H1 (cell line): ENCODE measurements around the gene ANO9. TPM values are rescaled to one million over a fixed set of nuclear protein-coding genes. Genes with fewer than 3 reads are reported as not detected.

Experiments
- CTCF ChIA-PET: fragments of 300-600 bp; sonication (Branson Sonifier 250); formaldehyde crosslinking; loops from one replicate; lab custom pipeline; 2021; ENCODE audit not compliant: partially characterized antibody; lab: Charles Lee
- POLR2A ChIA-PET: fragments of 300-600 bp; sonication (Branson Sonifier 250); formaldehyde crosslinking; loops from one replicate; lab custom pipeline; 2021; ENCODE audit warnings: inconsistent platforms; ENCODE audit not compliant: partially characterized antibody; lab: Charles Lee
- DNase-seq, 2 experiments: peaks; one replicate each; pipeline versions ENCODE4 v3.0.0 to v3.0.0-alpha.2; 2010 to 2022; ENCODE audit warnings: low spot score in 2 of 2, low read depth in 1 of 2, mixed read lengths in 1 of 2
- FAIRE-seq: peaks from 2 replicates; lab custom pipeline; 2011; peaks lifted over from hg19 to GRCh38; lab: Jason Lieb, UNC
- H2AFZ ChIP-seq: 2 replicates; pipeline ENCODE4 v1.8.1; 2012; ENCODE audit warnings: low read length, inconsistent platforms
- H2AK5ac ChIP-seq: 2 replicates; pipeline ENCODE4 v1.6.1; 2013; ENCODE audit warnings: low read depth, low read length
- H2BK120ac ChIP-seq: replicated peaks from 2 replicates; pipeline ENCODE3; 2013; ENCODE audit warnings: low read depth, low read length, inconsistent platforms
- H2BK12ac ChIP-seq: 2 replicates; pipeline ENCODE4 v1.6.1; 2013; ENCODE audit warnings: low read depth, low read length
- H2BK15ac ChIP-seq: 2 replicates; pipeline ENCODE4 v1.6.1; 2013; ENCODE audit warnings: low read length
- H2BK20ac ChIP-seq: 2 replicates; pipeline ENCODE4 v1.6.1; 2013; ENCODE audit warnings: low read length
- H2BK5ac ChIP-seq: 2 replicates; pipeline ENCODE4 v1.6.1; 2013; ENCODE audit warnings: low read depth, low read length
- H3K14ac ChIP-seq: 2 replicates; pipeline ENCODE4 v1.6.1; 2013; ENCODE audit warnings: inconsistent platforms; ENCODE audit not compliant: insufficient read length
- H3K18ac ChIP-seq: 2 replicates; pipeline ENCODE4 v1.6.1; 2013; ENCODE audit warnings: low read length; ENCODE audit errors: extremely low read depth
- H3K23ac ChIP-seq: 2 replicates; pipeline ENCODE4 v1.6.1; 2013; ENCODE audit warnings: inconsistent platforms; ENCODE audit not compliant: insufficient read length
- H3K23me2 ChIP-seq: 2 replicates; pipeline ENCODE4 v1.6.1; 2013; ENCODE audit warnings: low read depth, low read length
- H3K27ac ChIP-seq: 2 replicates; pipeline ENCODE4 v1.6.1; 2011; ENCODE audit warnings: low read depth, low read length, inconsistent platforms
- H3K27me3 ChIP-seq, 4 experiments: replicated peaks in 1 of 4; 1 replicate in 1 of 4; 2 replicates in 3 of 4; pipeline versions ENCODE4 v1.6.1 to v1.8.1; 2011 to 2013; ENCODE audit warnings: low read length in 3 of 4, mild to moderate bottlenecking in 3 of 4, inconsistent platforms in 2 of 4, mixed read lengths in 2 of 4, moderate library complexity in 1 of 4; ENCODE audit not compliant: control insufficient read depth in 3 of 4, insufficient read depth in 3 of 4; ENCODE audit errors: extremely low read depth in 1 of 4
- H3K36me3 ChIP-seq, 4 experiments: 2 replicates each; pipeline versions ENCODE4 v1.6.1 to v1.8.1; 2011 to 2013; ENCODE audit warnings: mild to moderate bottlenecking in 4 of 4, low read length in 3 of 4, moderate library complexity in 2 of 4, control low read depth in 1 of 4, inconsistent platforms in 1 of 4; ENCODE audit not compliant: insufficient read depth in 4 of 4, control insufficient read depth in 2 of 4
- H3K4ac ChIP-seq: replicated peaks from 2 replicates; pipeline ENCODE3; 2013; ENCODE audit warnings: low read length, low read depth, mixed read lengths, inconsistent platforms; ENCODE audit not compliant: insufficient read length
- H3K4me1 ChIP-seq, 4 experiments: replicated peaks in 1 of 4; 1 replicate in 1 of 4; 2 replicates in 3 of 4; pipeline versions ENCODE4 v1.6.1 to v1.8.1; 2011 to 2013; ENCODE audit warnings: low read length in 3 of 4, inconsistent platforms in 2 of 4, mixed read lengths in 1 of 4; ENCODE audit not compliant: insufficient read depth in 4 of 4, control insufficient read depth in 3 of 4
- H3K4me2 ChIP-seq, 2 experiments: 2 replicates each; pipeline versions ENCODE4 v1.6.1 to v1.8.1; 2011 to 2013; ENCODE audit warnings: low read depth in 2 of 2, low read length in 2 of 2, control low read depth in 1 of 2, inconsistent platforms in 1 of 2, mild to moderate bottlenecking in 1 of 2; ENCODE audit not compliant: insufficient read depth in 1 of 2
- H3K4me3 ChIP-seq, 4 experiments: fragments of 200-600, 300-600 bp in 1 of 4; sonication (generic), shearing (Covaris generic), sonication (Bioruptor Twin) in 1 of 4; 2 replicates each; pipeline versions ENCODE4 v1.5.1 to v1.8.1; 2011 to 2016; ENCODE audit warnings: low read length in 4 of 4, low read depth in 3 of 4, control low read depth in 2 of 4, inconsistent platforms in 2 of 4, mild to moderate bottlenecking in 2 of 4, mixed read lengths in 1 of 4, moderate library complexity in 1 of 4; ENCODE audit not compliant: insufficient read depth in 2 of 4; ENCODE audit errors: extremely low read depth in 1 of 4
- H3K56ac ChIP-seq: replicated peaks from 2 replicates; pipeline ENCODE3; 2013; ENCODE audit warnings: low read depth, mild to moderate bottlenecking, mixed read lengths, low read length, inconsistent platforms; ENCODE audit not compliant: insufficient read length
- H3K79me1 ChIP-seq: 2 replicates; pipeline ENCODE4 v1.6.1; 2013; ENCODE audit warnings: low read depth, low read length, control low read depth
- H3K79me2 ChIP-seq, 2 experiments: 2 replicates each; pipeline versions ENCODE4 v1.6.1 to v1.8.1; 2012 to 2013; ENCODE audit warnings: low read length in 2 of 2, mild to moderate bottlenecking in 2 of 2, inconsistent platforms in 1 of 2; ENCODE audit not compliant: insufficient read depth in 2 of 2, control insufficient read depth in 1 of 2
- H3K9ac ChIP-seq, 4 experiments: replicated peaks in 1 of 4; 1 replicate in 1 of 4; 2 replicates in 3 of 4; pipeline versions ENCODE4 v1.6.1 to v1.8.1; 2011 to 2013; ENCODE audit warnings: low read depth in 3 of 4, low read length in 3 of 4, control low read depth in 2 of 4, mild to moderate bottlenecking in 2 of 4, moderate library complexity in 2 of 4, inconsistent platforms in 1 of 4; ENCODE audit errors: extremely low read depth in 1 of 4
- H3K9me3 ChIP-seq, 2 experiments: 2 replicates each; pipeline versions ENCODE4 v1.6.1 to v1.8.1; 2012 to 2013; ENCODE audit warnings: mild to moderate bottlenecking in 2 of 2, moderate library complexity in 2 of 2, control low read depth in 1 of 2, inconsistent platforms in 1 of 2, low read depth in 1 of 2, low read length in 1 of 2, mixed read lengths in 1 of 2; ENCODE audit not compliant: insufficient read depth in 2 of 2
- H4K20me1 ChIP-seq, 2 experiments: replicated peaks in 1 of 2; 2 replicates each; pipeline versions ENCODE3 to v1.8.1; 2011 to 2013; ENCODE audit warnings: inconsistent platforms in 2 of 2, low read length in 2 of 2, mild to moderate bottlenecking in 1 of 2; ENCODE audit not compliant: insufficient read depth in 2 of 2, control insufficient read depth in 1 of 2
- H4K5ac ChIP-seq: 2 replicates; pipeline ENCODE4 v1.6.1; 2013; ENCODE audit warnings: low read length, low read depth, mixed read lengths, inconsistent platforms; ENCODE audit not compliant: insufficient read length
- H4K8ac ChIP-seq: 2 replicates; pipeline ENCODE4 v1.8.0; 2013; ENCODE audit warnings: mild to moderate bottlenecking, moderate library complexity, low read length, inconsistent platforms; ENCODE audit not compliant: insufficient read depth; ENCODE audit errors: extremely low read depth
- H4K91ac ChIP-seq: replicated peaks from 2 replicates; pipeline ENCODE3; 2013; ENCODE audit warnings: low read length, mixed read lengths, inconsistent platforms; ENCODE audit not compliant: insufficient read length
- ATF3 ChIP-seq: IDR thresholded peaks from 2 replicates; pipeline ENCODE4 v1.6.1; 2011; ENCODE audit warnings: low read depth, mild to moderate bottlenecking, low read length; ENCODE audit not compliant: insufficient read depth
- CBX8 ChIP-seq: fragments of 300-800, 300-1000 bp; sonication (generic); IDR thresholded peaks from 2 replicates; pipeline ENCODE4 v1.7.1; 2016; ENCODE audit warnings: low read depth, low read length, borderline replicate concordance
- CTBP2 ChIP-seq: IDR thresholded peaks from 2 replicates; pipeline ENCODE4 v1.7.0; 2011; ENCODE audit warnings: borderline replicate concordance, mild to moderate bottlenecking, moderate library complexity, mixed read lengths, low read length; ENCODE audit not compliant: insufficient read depth, insufficient read length
- E2F6 ChIP-seq: IDR thresholded peaks from 2 replicates; pipeline ENCODE4 v1.6.1; 2012; ENCODE audit warnings: inconsistent platforms
- EZH2 ChIP-seq: fragments of 200-600 bp; sonication (generic); IDR thresholded peaks from 2 replicates; pipeline ENCODE4 v1.7.1; 2012; ENCODE audit warnings: low read depth, mild to moderate bottlenecking, moderate library complexity, low read length, inconsistent platforms; ENCODE audit not compliant: severe bottlenecking
- RBBP5 ChIP-seq: IDR thresholded peaks from 2 replicates; pipeline ENCODE4 v1.7.1; 2012; ENCODE audit warnings: low read depth, mild to moderate bottlenecking, inconsistent platforms, low read length, moderate library complexity, borderline replicate concordance
- SAP30 ChIP-seq: fragments of 300-600 bp; sonication (generic); IDR thresholded peaks from 2 replicates; pipeline ENCODE4 v1.7.1; 2012; ENCODE audit warnings: low read length, moderate library complexity, mild to moderate bottlenecking, inconsistent platforms; ENCODE audit not compliant: insufficient read depth, insufficient replicate concordance
- SRF ChIP-seq: IDR thresholded peaks from 2 replicates; pipeline ENCODE4 v1.6.1; 2011; ENCODE audit warnings: mild to moderate bottlenecking, low read depth, low read length, moderate library complexity
- SUZ12 ChIP-seq: fragments of 200-600 bp; sonication (generic); IDR thresholded peaks from 2 replicates; pipeline ENCODE4 v1.6.1; 2012; ENCODE audit warnings: mild to moderate bottlenecking, inconsistent platforms, low read length, moderate library complexity, mixed read lengths
- WGBS, 2 experiments: shearing (Covaris generic) in 1 of 2; methylation state at CpG; one replicate each; pipeline versions ENCODE4 v1.1.6 to v1.1.7; 2013 to 2015; ENCODE audit warnings: low lambda C conversion rate in 2 of 2, mixed read lengths in 2 of 2, inconsistent platforms in 1 of 2, low coverage in 1 of 2, missing lambda C conversion rate in 1 of 2; ENCODE audit not compliant: insufficient replicate concordance in 2 of 2, insufficient coverage in 1 of 2, insufficient read length in 1 of 2; ENCODE audit errors: extremely low coverage in 1 of 2, missing lambda C conversion rate in 1 of 2; 5-methylcytosine and 5-hydroxymethylcytosine counted together
- polyA plus RNA-seq, 7 experiments: library from polyadenylated mRNA; depleted of rRNA in 3 of 7; stranded (reverse) in 5 of 7; unstranded in 2 of 7; fragments of >200 nt in 5 of 7; fragments of 200-250 nt in 2 of 7; gene quantifications; 1 replicate in 5 of 7; 2 replicates in 1 of 7; 4 replicates in 1 of 7; pipeline versions ENCODE4 v1.2.1 to v1.2.3, GENCODE V29; 2011 to 2013; ENCODE audit warnings: missing spikeins in 2 of 7, mixed read lengths in 2 of 7
- total RNA-seq: library from RNA; stranded (reverse); fragmentation: NEBNext Ultra II Directional; extraction: Animal tissue kit (Norgen Biotek cat#: 25700); gene quantifications from 2 replicates; pipeline ENCODE4 v1.2.1, GENCODE V29; 2021

Gene ANO9
- total and polyA plus RNA-seq, 2 of the 8 experiments (the other 6 are each of a cell fraction or from before 2014, with no cell fraction given), result 20.0 to 20.7 TPM

- H3K4me1 ChIP-seq, result peaks cover 0 to 11% (median 5%) of the 10 kb centered on the region in 4 experiments; a peak in 5 of 7 replicates
- CTCF ChIA-PET, result interaction anchor here (0.6 to 1.9 kb wide), 3 partner anchors 12 to 82 kb away, joined by 3 to 6 read pairs (median 4); no protein-coding TSS in a partner anchor
- WGBS, 2 experiments, result 86% methylated on average over 17 of the region's 17 CpGs; no CpG with 5 or more reads in 1 of the 2 experiments
- TF ChIP-seq E2F6 (no peak), SAP30 (no peak), EZH2 (no peak), CTBP2 (no peak), ATF3 (no peak), SUZ12 (no peak), CBX8 (no peak), RBBP5 (no peak), SRF (no peak)
These were observed 4.5 kb downstream of the ANO9 start for GRCh38 chr11:437228-437870.

More at GRCh38 chr11:437228-437870, 4.5 kb downstream of the ANO9 start:
- FAIRE-seq (no peak), DNase-seq (no peak)
- Histone ChIP-seq H2AFZ (no peak overlapping the region), H3K27ac (no peak overlapping the region), H4K8ac (no peak overlapping the region), H3K23me2 (peaks cover 2% of the 10 kb centered on the region; the same call in 1 of the 2 replicates), H2BK5ac (no peak overlapping the region), H3K23ac (no peak overlapping the region), H3K27me3 (no peaks in the 10 kb centered on the region), H3K9ac (no peak overlapping the region), H3K79me2 (no peaks in the 10 kb centered on the region), H3K18ac (no peak overlapping the region), H2BK12ac (no peak overlapping the region), H3K4ac (no peak overlapping the region), H3K4me3 (no peak overlapping the region), H4K5ac (no peak overlapping the region), H2AK5ac (no peak overlapping the region), H3K79me1 (no peaks in the 10 kb centered on the region), H3K14ac (no peak overlapping the region), H3K4me2 (no peak overlapping the region), H2BK15ac (no peak overlapping the region), H3K9me3 (peaks cover 6 to 10% of the 10 kb centered on the region in 2 experiments; a peak in 3 of 4 replicates), H3K36me3 (0 out of 8 replicates have a peak, but pooled peaks cover 0 to 2% (median 0%) of the 10 kb centered on the region in 4 experiments), H4K91ac (no peak overlapping the region), H2BK20ac (no peak overlapping the region), H2BK120ac (no peak overlapping the region), H3K56ac (no peak overlapping the region), H4K20me1 (no peaks in the 10 kb centered on the region)
- POLR2A ChIA-PET, result no interaction called here
